Type B pancreatic cell (in vitro differentiated cells): ENCODE results near the gene FBLN2. TPM values are rescaled to one million over a fixed set of nuclear protein-coding genes. Genes with fewer than 3 reads are reported as not detected.

Experiments used
- DNase-seq: peaks from one replicate; pipeline ENCODE4 v3.0.0; 2021; ENCODE audit warnings: mixed read lengths; ENCODE audit not compliant: unreplicated experiment; ENCODE audit errors: extremely low spot score
- H3K27ac Mint-ChIP-seq: 2 replicates; pipeline ENCODE4 v1.8.0; 2021; ENCODE audit warnings: mild to moderate bottlenecking, mixed read lengths
- H3K27me3 Mint-ChIP-seq: 2 replicates; pipeline ENCODE4 v1.8.0; 2021; ENCODE audit warnings: mixed read lengths
- H3K36me3 Mint-ChIP-seq: 2 replicates; pipeline ENCODE4 v1.8.0; 2021; ENCODE audit warnings: mixed read lengths
- H3K4me1 Mint-ChIP-seq: one replicate; pipeline ENCODE4 v1.8.0; 2021; ENCODE audit warnings: mixed read lengths; ENCODE audit not compliant: unreplicated experiment
- H3K4me3 Mint-ChIP-seq: 2 replicates; pipeline ENCODE4 v1.8.0; 2021; ENCODE audit warnings: mild to moderate bottlenecking, mixed read lengths
- H3K9me3 Mint-ChIP-seq: 2 replicates; pipeline ENCODE4 v1.8.0; 2021; ENCODE audit warnings: mixed read lengths
- CTCF ChIP-seq: fragments of 200-600 bp; sonication (generic); conservative IDR thresholded peaks from 2 replicates; pipeline ENCODE4 v1.5.0; 2021; ENCODE audit warnings: antibody characterized with exemption, mild to moderate bottlenecking
- total RNA-seq: library from RNA; stranded (reverse); gene quantifications from 2 replicates; pipeline ENCODE4 v1.2.1, GENCODE V29; 2021; ENCODE audit warnings: low replicate concordance

FBLN2 gene
- total RNA-seq, 1 donor from 2014 or later = 67.6 TPM

GRCh38 chr3:13506680-13507079 is 42.2 kb upstream of the FBLN2 start:
- H3K9me3 Mint-ChIP-seq = no peaks in the 10 kb centered on the region
- no peaks in the 10 kb centered on the region for H3K27me3 Mint-ChIP-seq
- no peak for DNase-seq
- no peak for TF ChIP-seq CTCF
- no peaks in the 10 kb centered on the region for H3K36me3 Mint-ChIP-seq
- H3K4me3 Mint-ChIP-seq = no peak overlapping the region
- peaks cover 18% of the 10 kb centered on the region for H3K4me1 Mint-ChIP-seq
- peak overlapping the region; percentile 40 for H3K27ac Mint-ChIP-seq

DNA sequence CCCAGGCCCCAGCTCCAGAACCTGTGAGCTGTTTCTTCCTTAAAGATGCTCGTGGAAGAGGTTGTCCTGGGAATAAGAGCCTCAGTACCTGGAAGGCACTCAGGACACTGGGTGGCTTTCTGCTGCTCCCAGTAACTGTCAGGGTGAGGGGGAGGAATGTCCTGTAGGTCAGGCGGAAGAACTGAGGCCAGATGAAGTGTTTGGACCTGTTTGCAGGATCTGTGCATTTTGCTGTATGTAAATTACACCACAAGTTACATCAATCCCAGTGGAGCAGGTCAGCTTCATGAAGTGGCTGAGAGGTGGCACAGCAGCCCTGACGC is 41.7 kb upstream of the FBLN2 start:
- peaks cover 24% of the 10 kb centered on the region for H3K4me1 Mint-ChIP-seq
- no peaks in the 10 kb centered on the region for H3K36me3 Mint-ChIP-seq
- no peaks in the 10 kb centered on the region for H3K9me3 Mint-ChIP-seq
- peak overlapping the region; percentile 49 for H3K4me3 Mint-ChIP-seq
- H3K27ac Mint-ChIP-seq = peak overlapping the region; percentile 40
- no peak for TF ChIP-seq CTCF
- no peaks in the 10 kb centered on the region for H3K27me3 Mint-ChIP-seq
- DNase-seq = no peak

GRCh38 chr3:13507570-13508339 is 41.2 kb upstream of the FBLN2 start:
- H3K36me3 Mint-ChIP-seq = no peaks in the 10 kb centered on the region
- no peaks in the 10 kb centered on the region for H3K27me3 Mint-ChIP-seq
- H3K4me3 Mint-ChIP-seq = peak overlapping the region; percentile 49
- TF ChIP-seq CTCF = no peak
- peaks cover 24% of the 10 kb centered on the region for H3K4me1 Mint-ChIP-seq
- H3K9me3 Mint-ChIP-seq = no peaks in the 10 kb centered on the region
- DNase-seq = no peak
- H3K27ac Mint-ChIP-seq = peak overlapping the region; percentile 40

DNA sequence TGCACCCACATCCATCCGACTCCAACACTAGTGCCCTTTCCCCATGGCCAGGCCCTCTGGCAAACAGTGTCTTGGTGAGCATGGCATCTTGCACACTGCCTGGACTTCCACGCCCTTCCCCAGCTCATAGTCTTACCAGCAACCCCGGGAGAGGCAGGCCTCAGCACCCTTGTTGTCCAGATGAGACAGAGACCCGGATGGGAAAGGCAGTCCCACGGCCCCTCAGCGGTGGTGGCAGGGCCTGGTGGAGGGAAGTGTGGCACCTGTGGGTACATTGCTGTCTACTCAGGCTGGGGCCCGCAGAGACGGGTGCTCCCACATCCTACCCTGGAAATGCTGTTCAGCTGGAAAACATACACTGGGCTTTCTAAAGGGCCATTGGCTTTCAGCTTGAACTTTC is 40.4 kb upstream of the FBLN2 start:
- no peaks in the 10 kb centered on the region for H3K27me3 Mint-ChIP-seq
- DNase-seq = no peak
- H3K4me3 Mint-ChIP-seq = no peak overlapping the region
- no peak overlapping the region for H3K27ac Mint-ChIP-seq
- H3K36me3 Mint-ChIP-seq = no peaks in the 10 kb centered on the region
- no peak for TF ChIP-seq CTCF
- H3K4me1 Mint-ChIP-seq = peaks cover 27% of the 10 kb centered on the region
- no peaks in the 10 kb centered on the region for H3K9me3 Mint-ChIP-seq

DNA sequence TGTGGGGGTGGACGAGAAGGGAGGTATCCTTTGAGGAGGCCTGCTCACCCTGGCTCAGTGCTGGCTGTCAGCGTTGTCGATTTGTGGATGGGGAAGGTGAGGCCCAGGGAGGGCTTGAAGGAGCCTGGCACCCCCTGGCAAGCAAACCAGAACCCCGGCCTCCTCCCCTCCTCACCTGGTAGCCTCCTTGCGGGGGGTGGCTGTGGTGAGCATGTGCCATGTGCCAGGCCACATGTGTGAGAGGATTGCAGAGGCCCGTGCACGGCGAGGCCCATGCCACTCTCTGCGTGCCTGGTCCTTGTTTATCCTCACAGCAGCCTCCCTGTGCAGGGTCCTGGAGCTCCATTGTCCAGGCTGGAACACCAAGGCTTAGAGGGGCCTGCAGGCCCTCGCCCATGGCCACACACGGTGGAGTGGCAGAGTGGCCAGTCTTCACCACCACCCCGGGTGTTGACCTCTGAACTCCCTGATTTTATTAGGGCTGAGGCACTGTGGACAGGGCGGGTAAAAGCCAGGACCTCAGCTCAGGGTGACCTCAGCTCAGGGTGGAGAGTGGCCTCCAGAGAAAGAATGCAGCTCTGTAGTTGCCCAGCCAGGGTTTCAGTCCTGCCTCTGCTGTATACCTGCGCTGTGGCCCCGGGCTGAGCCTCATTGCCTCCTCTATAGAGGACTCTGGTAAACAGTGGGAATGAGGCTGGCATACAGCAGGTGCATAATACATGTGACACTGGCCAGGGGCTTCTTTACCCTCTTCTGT is 39.7 kb upstream of the FBLN2 start:
- H3K27ac Mint-ChIP-seq = peak overlapping the region; percentile 50
- H3K9me3 Mint-ChIP-seq = no peaks in the 10 kb centered on the region
- H3K4me3 Mint-ChIP-seq = no peak overlapping the region
- no peaks in the 10 kb centered on the region for H3K27me3 Mint-ChIP-seq
- no peak for DNase-seq
- no peak for TF ChIP-seq CTCF
- no peaks in the 10 kb centered on the region for H3K36me3 Mint-ChIP-seq
- H3K4me1 Mint-ChIP-seq = peaks cover 32% of the 10 kb centered on the region
